ENCODE data around the gene ANO5.

GRCh38 chr11:22331771-22332170 is 138.9 kb downstream of the ANO5 start:
- TF ChIP-seq CTCF (IDR thresholded peaks at IDR 0.05), result no peak
- TF ChIP-seq EP300 (IDR thresholded peaks at IDR 0.05), result no peak
